Panc1 (cell line): ENCODE measurements around the gene SNRNP48. TPM values are rescaled to one million over a fixed set of nuclear protein-coding genes. Genes with fewer than 3 reads are reported as not detected.

ENCODE experiments used
- ATAC-seq: fragments of 200-7000 bp; cut with Tn5 transposase; 2 replicates; pipeline ENCODE4 v1.9.1; 2020; ENCODE audit warnings: mild to moderate bottlenecking, moderate library complexity
- BruUV-seq: library from RNA; stranded (reverse); fragments of 400-500 nt; replicated peaks from 2 replicates; lab custom pipeline; 2021; lab: Mats Ljungman, UMichigan
- CTCF ChIA-PET: fragments of 300-600 bp; sonication (Branson Sonifier 250); formaldehyde crosslinking; loops from one replicate; lab custom pipeline; 2022; ENCODE audit warnings: antibody characterized with exemption; lab: Charles Lee
- POLR2A ChIA-PET: fragments of 300-600 bp; sonication (Branson Sonifier 250); formaldehyde crosslinking; loops from one replicate; lab custom pipeline; 2022; ENCODE audit warnings: antibody characterized with exemption; lab: Charles Lee
- DNase-seq: peaks from one replicate; pipeline ENCODE4 v3.0.0-alpha.2; 2010; ENCODE audit warnings: low read depth, low spot score
- H3K27ac ChIP-seq: 2 replicates; pipeline ENCODE4 v1.5.1; 2011; ENCODE audit warnings: mild to moderate bottlenecking, low read length, inconsistent platforms
- H3K27me3 ChIP-seq: fragments of 200-500 bp; sonication (Bioruptor generic); 2 replicates; pipeline ENCODE4 v1.6.0; 2014; ENCODE audit warnings: low read length, inconsistent platforms; ENCODE audit not compliant: control insufficient read depth, insufficient read depth
- H3K36me3 ChIP-seq: fragments of 200-500 bp; sonication (Bioruptor generic); 2 replicates; pipeline ENCODE4 v1.5.1; 2014; ENCODE audit warnings: inconsistent platforms, mild to moderate bottlenecking, low read length, moderate library complexity; ENCODE audit not compliant: control insufficient read depth, insufficient read depth
- H3K4me1 ChIP-seq: 2 replicates; pipeline ENCODE4 v1.5.1; 2011; ENCODE audit warnings: inconsistent platforms, mild to moderate bottlenecking, low read length, moderate library complexity; ENCODE audit not compliant: control insufficient read depth, insufficient read depth
- H3K4me3 ChIP-seq, 2 experiments: 2 replicates each; pipeline ENCODE4 v1.5.1; 2011 to 2012; ENCODE audit warnings: low read depth in 2 of 2, low read length in 2 of 2, mild to moderate bottlenecking in 2 of 2, inconsistent platforms in 1 of 2, moderate library complexity in 1 of 2
- H3K9me3 ChIP-seq: fragments of 200-500 bp; sonication (Bioruptor generic); 2 replicates; pipeline ENCODE4 v1.5.1; 2014; ENCODE audit warnings: low read depth, mild to moderate bottlenecking, inconsistent platforms, low read length, moderate library complexity; ENCODE audit not compliant: control insufficient read depth, insufficient read depth
- POLR2AphosphoS5 ChIP-seq: IDR thresholded peaks from 2 replicates; pipeline ENCODE4 v1.6.1; 2012; ENCODE audit warnings: mild to moderate bottlenecking, low read depth, low read length, moderate library complexity
- SIN3A ChIP-seq: IDR thresholded peaks from 2 replicates; pipeline ENCODE4 v1.6.1; 2012; ENCODE audit warnings: low read depth, mild to moderate bottlenecking, low read length, moderate library complexity, borderline replicate concordance; ENCODE audit not compliant: insufficient read depth
- TCF7L2 ChIP-seq: IDR thresholded peaks from 2 replicates; pipeline ENCODE4 v1.6.1; 2011; ENCODE audit warnings: mild to moderate bottlenecking, low read depth, low read length, inconsistent platforms
- in situ Hi-C: cut with HindIII; loops from 2 replicates; pipeline ENCODE4 v1.10.0; 2016; ENCODE audit warnings: low sequenced_read_pairs, low pct_unique_long_range_greater_than_20kb
- intact Hi-C: fragments of 100-400 bp; cut with micrococcal nuclease; formaldehyde crosslinking; loops from one replicate; pipeline ENCODE4 v1.10.0; 2022; ENCODE audit not compliant: unreplicated experiment
- total RNA-seq: library from RNA; stranded (reverse); gene quantifications from one replicate; pipeline ENCODE4 v1.2.1, GENCODE V29; 2021; ENCODE audit not compliant: unreplicated experiment
- TF ChIP-seq, protein P1 (sequence below): fragments of 450-650 bp; IDR thresholded peaks from 2 replicates; pipeline ENCODE4 v1.5.1; 2017; ENCODE audit warnings: mild to moderate bottlenecking
- TF ChIP-seq, protein P2 (sequence below), 2 experiments: IDR thresholded peaks; 2 replicates each; pipeline ENCODE4 v1.6.1; 2011 to 2012; ENCODE audit warnings: low read depth in 2 of 2, control low read depth in 1 of 2, low read length in 1 of 2, mild to moderate bottlenecking in 1 of 2, moderate library complexity in 1 of 2; ENCODE audit not compliant: insufficient read depth in 1 of 2

SNRNP48 gene
- total RNA-seq, 1 experiment from 2014 or later = 10.7 TPM

DNA sequence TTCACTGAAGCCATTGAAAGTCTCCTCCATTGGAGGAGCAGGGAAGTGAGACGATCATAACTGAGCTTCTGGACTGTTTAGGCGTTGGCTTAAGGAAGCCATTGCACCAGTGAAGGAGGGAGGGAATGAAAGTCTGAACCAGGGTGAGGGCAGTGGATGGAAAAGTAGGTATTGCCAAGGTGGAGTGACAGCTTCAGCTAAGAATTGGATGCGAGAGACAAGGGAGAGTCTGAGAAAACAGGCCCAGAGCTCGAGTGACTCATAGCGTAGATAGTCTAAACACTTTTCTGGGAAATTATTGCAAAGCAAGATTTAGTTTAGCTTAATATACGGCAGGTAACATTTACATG lies 44.0 kb upstream of the SNRNP48 start:
- ATAC-seq (no peak), DNase-seq (no peak)
- TF ChIP-seq, protein P1, sequence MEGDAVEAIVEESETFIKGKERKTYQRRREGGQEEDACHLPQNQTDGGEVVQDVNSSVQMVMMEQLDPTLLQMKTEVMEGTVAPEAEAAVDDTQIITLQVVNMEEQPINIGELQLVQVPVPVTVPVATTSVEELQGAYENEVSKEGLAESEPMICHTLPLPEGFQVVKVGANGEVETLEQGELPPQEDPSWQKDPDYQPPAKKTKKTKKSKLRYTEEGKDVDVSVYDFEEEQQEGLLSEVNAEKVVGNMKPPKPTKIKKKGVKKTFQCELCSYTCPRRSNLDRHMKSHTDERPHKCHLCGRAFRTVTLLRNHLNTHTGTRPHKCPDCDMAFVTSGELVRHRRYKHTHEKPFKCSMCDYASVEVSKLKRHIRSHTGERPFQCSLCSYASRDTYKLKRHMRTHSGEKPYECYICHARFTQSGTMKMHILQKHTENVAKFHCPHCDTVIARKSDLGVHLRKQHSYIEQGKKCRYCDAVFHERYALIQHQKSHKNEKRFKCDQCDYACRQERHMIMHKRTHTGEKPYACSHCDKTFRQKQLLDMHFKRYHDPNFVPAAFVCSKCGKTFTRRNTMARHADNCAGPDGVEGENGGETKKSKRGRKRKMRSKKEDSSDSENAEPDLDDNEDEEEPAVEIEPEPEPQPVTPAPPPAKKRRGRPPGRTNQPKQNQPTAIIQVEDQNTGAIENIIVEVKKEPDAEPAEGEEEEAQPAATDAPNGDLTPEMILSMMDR = no peak
- TF ChIP-seq POLR2AphosphoS5 (no peak), TCF7L2 (no peak), SIN3A (no peak)
- TF ChIP-seq, protein P2, sequence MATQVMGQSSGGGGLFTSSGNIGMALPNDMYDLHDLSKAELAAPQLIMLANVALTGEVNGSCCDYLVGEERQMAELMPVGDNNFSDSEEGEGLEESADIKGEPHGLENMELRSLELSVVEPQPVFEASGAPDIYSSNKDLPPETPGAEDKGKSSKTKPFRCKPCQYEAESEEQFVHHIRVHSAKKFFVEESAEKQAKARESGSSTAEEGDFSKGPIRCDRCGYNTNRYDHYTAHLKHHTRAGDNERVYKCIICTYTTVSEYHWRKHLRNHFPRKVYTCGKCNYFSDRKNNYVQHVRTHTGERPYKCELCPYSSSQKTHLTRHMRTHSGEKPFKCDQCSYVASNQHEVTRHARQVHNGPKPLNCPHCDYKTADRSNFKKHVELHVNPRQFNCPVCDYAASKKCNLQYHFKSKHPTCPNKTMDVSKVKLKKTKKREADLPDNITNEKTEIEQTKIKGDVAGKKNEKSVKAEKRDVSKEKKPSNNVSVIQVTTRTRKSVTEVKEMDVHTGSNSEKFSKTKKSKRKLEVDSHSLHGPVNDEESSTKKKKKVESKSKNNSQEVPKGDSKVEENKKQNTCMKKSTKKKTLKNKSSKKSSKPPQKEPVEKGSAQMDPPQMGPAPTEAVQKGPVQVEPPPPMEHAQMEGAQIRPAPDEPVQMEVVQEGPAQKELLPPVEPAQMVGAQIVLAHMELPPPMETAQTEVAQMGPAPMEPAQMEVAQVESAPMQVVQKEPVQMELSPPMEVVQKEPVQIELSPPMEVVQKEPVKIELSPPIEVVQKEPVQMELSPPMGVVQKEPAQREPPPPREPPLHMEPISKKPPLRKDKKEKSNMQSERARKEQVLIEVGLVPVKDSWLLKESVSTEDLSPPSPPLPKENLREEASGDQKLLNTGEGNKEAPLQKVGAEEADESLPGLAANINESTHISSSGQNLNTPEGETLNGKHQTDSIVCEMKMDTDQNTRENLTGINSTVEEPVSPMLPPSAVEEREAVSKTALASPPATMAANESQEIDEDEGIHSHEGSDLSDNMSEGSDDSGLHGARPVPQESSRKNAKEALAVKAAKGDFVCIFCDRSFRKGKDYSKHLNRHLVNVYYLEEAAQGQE (IDR thresholded peaks at IDR 0.05; ENCODE audit: insufficient read depth in 1 of 2, low read depth in 2 of 2, low read length in 1 of 2) = no peak
- in situ Hi-C loops = no loop called here
- H3K4me3 ChIP-seq = no peak overlapping the region
- CTCF ChIA-PET = no interaction called here
- POLR2A ChIA-PET = interaction anchor here (0.5 kb wide), 1 partner anchor 299 kb away, joined by 3 read pairs; no protein-coding TSS in a partner anchor
- no TSS peak for BruUV-seq
- H3K4me1 ChIP-seq = peaks cover 4% of the 10 kb centered on the region
- intact Hi-C loops = no loop called here
- peaks cover 2% of the 10 kb centered on the region; the same call in 1 of the 2 replicates for H3K36me3 ChIP-seq
- no peak overlapping the region for H3K27ac ChIP-seq
- H3K9me3 ChIP-seq = no peaks in the 10 kb centered on the region
- H3K27me3 ChIP-seq = peaks cover 16% of the 10 kb centered on the region

DNA sequence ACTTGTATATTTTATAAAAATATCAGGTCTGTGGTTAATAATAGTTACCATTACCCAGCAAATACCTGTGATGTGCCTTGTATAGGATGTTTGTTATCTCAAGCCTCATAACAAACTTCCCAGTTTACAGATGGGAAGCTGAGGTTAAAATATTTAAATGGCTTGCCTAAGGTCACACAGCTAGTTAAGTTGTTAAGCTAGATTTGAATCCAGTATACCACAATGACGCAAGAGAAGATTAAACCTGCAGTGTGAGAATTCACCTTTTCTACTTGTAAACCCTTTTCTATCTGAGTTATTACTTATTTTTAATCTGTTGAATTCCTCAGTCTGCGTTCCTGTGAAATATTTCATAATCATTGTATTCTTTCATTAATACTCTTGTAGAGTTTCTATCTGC lies 43.6 kb upstream of the SNRNP48 start:
- no peak overlapping the region for H3K4me3 ChIP-seq
- H3K9me3 ChIP-seq = no peaks in the 10 kb centered on the region
- no TSS peak for BruUV-seq
- in situ Hi-C loops = no loop called here
- intact Hi-C loops = no loop called here
- peaks cover 2% of the 10 kb centered on the region; the same call in 1 of the 2 replicates for H3K36me3 ChIP-seq
- POLR2A ChIA-PET = no interaction called here
- CTCF ChIA-PET = no interaction called here
- TF ChIP-seq POLR2AphosphoS5 = no peak
- TF ChIP-seq TCF7L2 = no peak
- TF ChIP-seq, protein P1 = no peak
- TF ChIP-seq SIN3A = no peak
- TF ChIP-seq, protein P2 (IDR thresholded peaks at IDR 0.05; ENCODE audit: insufficient read depth in 1 of 2, low read depth in 2 of 2, low read length in 1 of 2) = no peak
- peaks cover 16% of the 10 kb centered on the region for H3K27me3 ChIP-seq
- DNase-seq = no peak
- ATAC-seq = no peak
- H3K4me1 ChIP-seq = peaks cover 4% of the 10 kb centered on the region
- H3K27ac ChIP-seq = no peak overlapping the region
